KG1 (cell line): ENCODE measurements around the gene SPTLC1.

ENCODE experiments used
- DNase-seq: peaks from one replicate; lab custom pipeline; 2025; lab: John Stamatoyannopoulos, UW

Gene SPTLC1

GRCh38 chr9:92094655-92095054, 20.6 kb downstream of the SPTLC1 start:
- DNase-seq: no peak

- DNase-seq: no peak
These were observed 37.3 kb downstream of the SPTLC1 start for GRCh38 chr9:92077888-92078287.

GRCh38 chr9:92071634-92072033, 43.6 kb downstream of the SPTLC1 start:
- DNase-seq: no peak

GRCh38 chr9:92066168-92066567, 49.0 kb downstream of the SPTLC1 start:
- no peak for DNase-seq

GRCh38 chr9:92064711-92065110, 50.5 kb downstream of the SPTLC1 start:
- DNase-seq: no peak

GRCh38 chr9:92061184-92061583, 54.0 kb downstream of the SPTLC1 start:
- no peak for DNase-seq

GRCh38 chr9:92059661-92060060, 55.6 kb downstream of the SPTLC1 start:
- DNase-seq: no peak

- no peak for DNase-seq
These were observed 56.3 kb downstream of the SPTLC1 start for GRCh38 chr9:92058723-92059444.

GRCh38 chr9:92058026-92058425, 57.2 kb downstream of the SPTLC1 start:
- no peak for DNase-seq

- no peak for DNase-seq
These were observed 58.0 kb downstream of the SPTLC1 start for GRCh38 chr9:92057226-92057625.

GRCh38 chr9:92055624-92056023, 59.6 kb downstream of the SPTLC1 start:
- DNase-seq: no peak

GRCh38 chr9:92048924-92049625, 66.1 kb downstream of the SPTLC1 start:
- no peak for DNase-seq

GRCh38 chr9:92047500-92047899, 67.7 kb downstream of the SPTLC1 start:
- DNase-seq: no peak

GRCh38 chr9:92046676-92047075, 68.5 kb downstream of the SPTLC1 start:
- no peak for DNase-seq

- no peak for DNase-seq
These were observed 70.3 kb downstream of the SPTLC1 start for GRCh38 chr9:92044936-92045335.

- no peak for DNase-seq
These were observed 72.2 kb downstream of the SPTLC1 start for GRCh38 chr9:92043002-92043401.

GRCh38 chr9:92042260-92042659, 73.0 kb downstream of the SPTLC1 start:
- no peak for DNase-seq

- DNase-seq: no peak
These were observed 78.5 kb downstream of the SPTLC1 start for GRCh38 chr9:92036756-92037155.

GRCh38 chr9:92036411-92036746, 78.8 kb downstream of the SPTLC1 start:
- no peak for DNase-seq

- DNase-seq: no peak
These were observed 79.4 kb downstream of the SPTLC1 start for GRCh38 chr9:92035687-92036410.

GRCh38 chr9:92035146-92035545, 80.1 kb downstream of the SPTLC1 start:
- DNase-seq: no peak

GRCh38 chr9:92033991-92034390, 81.2 kb downstream of the SPTLC1 start:
- no peak for DNase-seq

- DNase-seq: no peak
These were observed 81.9 kb downstream of the SPTLC1 start for GRCh38 chr9:92033307-92033706.
